Esophagus (tissue), 2 donors: Measurements from ENCODE around the gene C6orf52. TPM values are rescaled to one million over a fixed set of nuclear protein-coding genes. Genes with fewer than 3 reads are reported as not detected.
"Not testable (repeated sequence)": the region's sequence is repeated elsewhere in the genome, so short reads cannot be mapped to it uniquely, and the experiment has no call there.

Source experiments
- H3K27ac ChIP-seq, 2 donors: one replicate each; pipeline ENCODE4 v1.5.1; 2013; ENCODE audit warnings: low read depth in 2 of 2, mild to moderate bottlenecking in 2 of 2, inconsistent platforms in 1 of 2, low read length in 1 of 2, moderate library complexity in 1 of 2
- H3K27me3 ChIP-seq, 2 donors: one replicate each; pipeline ENCODE4 v1.6.1; 2013; ENCODE audit warnings: low read length in 2 of 2, control low read depth in 1 of 2, mild to moderate bottlenecking in 1 of 2; ENCODE audit not compliant: insufficient read depth in 2 of 2, control insufficient read depth in 1 of 2
- H3K36me3 ChIP-seq, 2 donors: one replicate each; pipeline ENCODE4 v1.6.1; 2013; ENCODE audit warnings: low read length in 1 of 2; ENCODE audit not compliant: control insufficient read depth in 2 of 2, insufficient read depth in 2 of 2
- H3K4me1 ChIP-seq, 2 donors: one replicate each; pipeline ENCODE4 v1.6.1; 2013; ENCODE audit warnings: low read length in 1 of 2; ENCODE audit not compliant: control insufficient read depth in 2 of 2, insufficient read depth in 2 of 2
- H3K4me3 ChIP-seq, 2 donors: one replicate each; pipeline ENCODE4 v1.5.1; 2013; ENCODE audit warnings: low read length in 2 of 2, mild to moderate bottlenecking in 2 of 2, low read depth in 1 of 2, moderate library complexity in 1 of 2
- H3K9me3 ChIP-seq, 2 donors: one replicate each; pipeline ENCODE4 v1.6.1; 2013; ENCODE audit warnings: mild to moderate bottlenecking in 2 of 2, low read depth in 1 of 2, low read length in 1 of 2, moderate library complexity in 1 of 2; ENCODE audit not compliant: control insufficient read depth in 2 of 2, insufficient read depth in 1 of 2
- WGBS, 2 donors: extraction: QIAGEN DNeasy Blood & Tissue Kit; methylation state at CpG; one replicate each; pipeline ENCODE4 v1.1.7; 2013; 5-methylcytosine and 5-hydroxymethylcytosine counted together
- polyA plus RNA-seq, 2 donors: library from polyadenylated mRNA; stranded (reverse); fragments of 200-250 nt; gene quantifications; one replicate each; pipeline ENCODE4 v1.2.3, GENCODE V29; 2013
- donor health status: healthy with polysubstance abuse.
- donor health status: Bipolar disorder and iron deficiency.

C6orf52 gene
- polyA plus RNA-seq, 2 donors: 0.69 TPM; not detected in 1

- H3K27ac ChIP-seq: no peak overlapping the region
- H3K27me3 ChIP-seq: no peaks in the 10 kb centered on the region
- WGBS, 2 donors: 70 to 73% methylated on average over 5 of the region's 5 CpGs
- H3K9me3 ChIP-seq: no peaks in the 10 kb centered on the region
- no peaks in the 10 kb centered on the region for H3K36me3 ChIP-seq
- no peak overlapping the region for H3K4me3 ChIP-seq
- H3K4me1 ChIP-seq: no peaks in the 10 kb centered on the region
Observed at GRCh38 chr6:10684618-10685017, 9.8 kb downstream of the C6orf52 start.

- H3K9me3 ChIP-seq: no peaks in the 10 kb centered on the region
- H3K36me3 ChIP-seq: no peaks in the 10 kb centered on the region
- no peaks in the 10 kb centered on the region for H3K4me1 ChIP-seq
- H3K27me3 ChIP-seq: no peaks in the 10 kb centered on the region
- H3K27ac ChIP-seq: no peak overlapping the region
- H3K4me3 ChIP-seq: no peak overlapping the region
Observed at GRCh38 chr6:10682355-10682988, 11.9 kb downstream of the C6orf52 start.

- Histone ChIP-seq H3K27me3 (no peaks in the 10 kb centered on the region), H3K4me3 (no peak overlapping the region), H3K36me3 (no peaks in the 10 kb centered on the region), H3K9me3 (no peaks in the 10 kb centered on the region), H3K4me1 (no peaks in the 10 kb centered on the region), H3K27ac (no peak overlapping the region)
- 56 to 78% methylated on average over 3 of the region's 3 CpGs for WGBS, 2 donors
Observed at GRCh38 chr6:10681795-10682194, 12.6 kb downstream of the C6orf52 start.

- no peak overlapping the region for H3K27ac ChIP-seq
- 79 to 84% methylated on average over 4 of the region's 4 CpGs for WGBS, 2 donors
- H3K4me3 ChIP-seq: no peak overlapping the region
- H3K27me3 ChIP-seq: no peaks in the 10 kb centered on the region
- H3K9me3 ChIP-seq: no peaks in the 10 kb centered on the region
- no peaks in the 10 kb centered on the region for H3K36me3 ChIP-seq
- no peaks in the 10 kb centered on the region for H3K4me1 ChIP-seq
Observed at GRCh38 chr6:10678456-10678855, 16.0 kb downstream of the C6orf52 start.

GRCh38 chr6:10676403-10676802 lies 18.0 kb downstream of the C6orf52 start:
- Histone ChIP-seq H3K4me3 (no peak overlapping the region), H3K4me1 (no peaks in the 10 kb centered on the region), H3K9me3 (no peaks in the 10 kb centered on the region), H3K27ac (no peak overlapping the region), H3K27me3 (no peaks in the 10 kb centered on the region), H3K36me3 (no peaks in the 10 kb centered on the region)
- WGBS, 2 donors: 96% methylated on average over 7 of the region's 7 CpGs

- H3K36me3 ChIP-seq: no peaks in the 10 kb centered on the region
- H3K4me1 ChIP-seq: no peaks in the 10 kb centered on the region
- H3K9me3 ChIP-seq: no peaks in the 10 kb centered on the region
- no peaks in the 10 kb centered on the region for H3K27me3 ChIP-seq
- H3K4me3 ChIP-seq: no peak overlapping the region
- H3K27ac ChIP-seq: no peak overlapping the region
- WGBS, 2 donors: 86 to 89% methylated on average over 6 of the region's 6 CpGs
Observed at GRCh38 chr6:10668126-10668917, 26.1 kb downstream of the C6orf52 start.

GRCh38 chr6:10665595-10665994 lies 28.8 kb downstream of the C6orf52 start:
- H3K27ac ChIP-seq, H3K4me3 ChIP-seq, H3K27me3 ChIP-seq, H3K9me3 ChIP-seq, H3K36me3 ChIP-seq, H3K4me1 ChIP-seq: not testable (repeated sequence)
- 58 to 61% methylated on average over 1 of the region's 1 CpG for WGBS, 2 donors

GRCh38 chr6:10662742-10663141 lies 31.7 kb downstream of the C6orf52 start:
- Histone ChIP-seq H3K4me3 (no peak overlapping the region), H3K4me1 (no peaks in the 10 kb centered on the region), H3K27ac (no peak overlapping the region), H3K27me3 (no peaks in the 10 kb centered on the region), H3K9me3 (no peaks in the 10 kb centered on the region), H3K36me3 (no peaks in the 10 kb centered on the region)
- WGBS, 2 donors: 81 to 92% methylated on average over 2 of the region's 2 CpGs

GRCh38 chr6:10662207-10662606 lies 32.2 kb downstream of the C6orf52 start:
- H3K27ac ChIP-seq: no peak overlapping the region

More at GRCh38 chr6:10662207-10662606, 32.2 kb downstream of the C6orf52 start:
- WGBS, 2 donors: 94 to 95% methylated on average over 8 of the region's 8 CpGs
- Histone ChIP-seq H3K4me3 (no peak overlapping the region), H3K9me3 (no peaks in the 10 kb centered on the region), H3K27me3 (no peaks in the 10 kb centered on the region), H3K4me1 (no peaks in the 10 kb centered on the region), H3K36me3 (no peaks in the 10 kb centered on the region)
